Activated CD4-positive, alpha-beta memory T cell treated with anti-CD3 and anti-CD28 coated beads, Interleukin-2, amount 10 ng/mL, durations not matched to agents 7 days and 5 days (primary cell): Measurements from ENCODE around the gene ZNF385B. TPM values are rescaled to one million over a fixed set of nuclear protein-coding genes. Genes with fewer than 3 reads are reported as not detected.

Experiments
- CTCF ChIA-PET: fragments of 350-600 bp; sonication (Branson Sonifier 250); formaldehyde crosslinking; loops from one replicate; lab custom pipeline; 2021; ENCODE audit warnings: antibody characterized with exemption, inconsistent platforms; lab: Charles Lee
- POLR2A ChIA-PET: fragments of 350-600 bp; sonication (Branson Sonifier 250); formaldehyde crosslinking; loops from one replicate; lab custom pipeline; 2021; ENCODE audit warnings: antibody characterized with exemption; lab: Charles Lee
- DNase-seq: peaks from one replicate; pipeline ENCODE4 v3.0.0-alpha.2; 2020
- H3K27ac Mint-ChIP-seq: one replicate; pipeline ENCODE4 v1.8.0; 2021; ENCODE audit warnings: mild to moderate bottlenecking, mixed read lengths
- H3K27me3 Mint-ChIP-seq: one replicate; pipeline ENCODE4 v1.8.0; 2021; ENCODE audit warnings: mixed read lengths
- H3K36me3 Mint-ChIP-seq: one replicate; pipeline ENCODE4 v1.8.0; 2021; ENCODE audit warnings: low read depth, mixed read lengths
- H3K4me1 Mint-ChIP-seq: one replicate; pipeline ENCODE4 v1.8.0; 2021; ENCODE audit warnings: mixed read lengths
- H3K4me3 Mint-ChIP-seq: one replicate; pipeline ENCODE4 v1.8.0; 2021; ENCODE audit warnings: mild to moderate bottlenecking, mixed read lengths
- H3K9me3 Mint-ChIP-seq: one replicate; pipeline ENCODE4 v1.8.0; 2021; ENCODE audit warnings: mixed read lengths
- total RNA-seq, 2 experiments: library from RNA; stranded (reverse); gene quantifications; one replicate each; pipeline ENCODE4 v1.2.3, GENCODE V29; 2021

Gene ZNF385B
- total RNA-seq, 2 experiments from 2014 or later = not detected

GRCh38 chr2:179701524-179702110 is 159.8 kb downstream of the ZNF385B start:
- Mint-ChIP-seq H3K4me1 (no peaks in the 10 kb centered on the region), H3K27me3 (no peaks in the 10 kb centered on the region), H3K27ac (no peak overlapping the region), H3K4me3 (no peak overlapping the region), H3K9me3 (no peaks in the 10 kb centered on the region), H3K36me3 (no peaks in the 10 kb centered on the region)
- POLR2A ChIA-PET = no interaction called here
- no peak for DNase-seq
- CTCF ChIA-PET = no interaction called here

DNA sequence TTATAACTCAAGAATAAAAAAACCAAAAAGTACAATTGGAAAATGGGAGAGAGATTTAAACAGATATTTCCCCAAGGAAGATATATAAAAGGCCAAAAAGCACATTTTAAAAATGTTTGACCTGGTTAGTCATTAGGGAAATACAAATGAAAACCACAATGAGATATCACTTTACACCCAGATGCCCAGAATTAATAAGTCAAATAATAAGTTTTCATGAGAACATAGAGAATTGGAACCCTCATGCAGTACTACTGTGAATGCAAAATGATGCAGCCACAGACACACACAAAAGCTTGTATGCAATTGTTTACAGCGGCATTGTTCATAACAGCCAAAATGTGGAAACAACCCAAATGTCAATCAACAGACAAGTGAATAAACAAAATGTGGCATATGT is 165.9 kb downstream of the ZNF385B start:
- no peak for DNase-seq
- no peaks in the 10 kb centered on the region for H3K27me3 Mint-ChIP-seq
- CTCF ChIA-PET = no interaction called here
- H3K9me3 Mint-ChIP-seq = no peaks in the 10 kb centered on the region
- H3K4me3 Mint-ChIP-seq = no peak overlapping the region
- H3K36me3 Mint-ChIP-seq = no peaks in the 10 kb centered on the region
- POLR2A ChIA-PET = no interaction called here
- no peak overlapping the region for H3K27ac Mint-ChIP-seq
- H3K4me1 Mint-ChIP-seq = no peaks in the 10 kb centered on the region

DNA sequence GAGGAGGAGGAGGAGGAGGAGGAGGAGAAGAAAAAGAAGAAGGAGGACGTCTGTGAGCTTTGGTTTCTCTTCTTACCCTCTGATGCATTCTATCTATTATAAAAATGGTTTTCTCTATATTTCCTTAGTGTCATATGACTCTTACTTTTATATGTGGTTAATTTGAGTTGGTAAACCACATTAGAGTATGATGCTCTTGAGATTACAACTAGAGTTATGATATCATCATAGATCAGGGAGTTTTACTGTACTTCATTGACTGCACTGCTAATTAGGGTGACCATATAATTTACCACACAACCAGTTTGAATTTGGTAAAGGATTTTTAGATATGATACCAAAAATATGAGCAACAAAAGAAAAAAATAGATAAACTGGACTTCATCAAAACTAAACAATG is 166.4 kb downstream of the ZNF385B start:
- ChIA-PET POLR2A (no interaction called here), CTCF (no interaction called here)
- Mint-ChIP-seq H3K27me3 (no peaks in the 10 kb centered on the region), H3K27ac (no peak overlapping the region), H3K36me3 (no peaks in the 10 kb centered on the region), H3K4me3 (no peak overlapping the region), H3K4me1 (no peaks in the 10 kb centered on the region), H3K9me3 (no peaks in the 10 kb centered on the region)
- DNase-seq = no peak

DNA sequence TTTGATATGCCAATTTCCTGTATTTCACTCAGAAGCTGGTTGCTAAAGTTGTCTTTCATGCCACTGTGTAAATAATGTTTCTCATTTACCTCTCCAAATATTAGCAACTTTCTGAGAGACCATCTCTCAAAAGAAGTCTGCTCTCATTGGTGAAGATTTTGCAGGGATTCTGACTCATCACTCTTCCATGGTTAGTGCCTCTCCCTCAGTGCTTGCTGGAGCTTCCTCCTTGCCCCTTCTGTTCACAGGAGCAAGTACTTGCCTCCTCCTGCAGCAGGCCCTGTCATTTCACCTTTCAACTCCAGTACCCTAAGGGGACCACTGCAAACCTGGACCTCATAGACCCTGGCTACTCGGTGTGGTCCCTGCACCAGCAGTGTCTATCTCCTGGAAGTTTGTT is 168.8 kb downstream of the ZNF385B start:
- Mint-ChIP-seq H3K9me3 (no peaks in the 10 kb centered on the region), H3K4me1 (no peaks in the 10 kb centered on the region), H3K27ac (no peak overlapping the region), H3K4me3 (no peak overlapping the region), H3K36me3 (no peaks in the 10 kb centered on the region), H3K27me3 (no peaks in the 10 kb centered on the region)
- no peak for DNase-seq
- POLR2A ChIA-PET = no interaction called here
- CTCF ChIA-PET = no interaction called here

DNA sequence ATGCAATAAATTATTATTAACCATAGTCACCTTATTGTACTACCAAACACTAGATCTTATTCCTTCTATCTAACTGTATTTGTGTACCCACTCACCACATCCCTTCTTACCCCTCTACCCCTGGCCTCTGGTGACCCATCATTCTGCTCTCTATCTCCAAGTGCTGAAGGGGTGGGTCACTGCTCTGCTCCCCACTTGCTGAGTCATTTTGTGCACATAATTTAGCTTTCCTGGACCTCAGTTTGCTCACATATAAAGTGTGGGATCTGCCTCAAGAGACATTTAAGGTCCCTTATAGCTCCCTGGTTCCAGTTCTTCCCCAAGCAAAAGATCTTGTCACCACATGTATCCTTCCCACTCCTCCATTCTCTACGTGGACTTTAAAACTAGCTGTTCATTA is 169.4 kb downstream of the ZNF385B start:
- H3K36me3 Mint-ChIP-seq = no peaks in the 10 kb centered on the region
- DNase-seq = no peak
- no peaks in the 10 kb centered on the region for H3K9me3 Mint-ChIP-seq
- no peak overlapping the region for H3K27ac Mint-ChIP-seq
- no peaks in the 10 kb centered on the region for H3K4me1 Mint-ChIP-seq
- no peaks in the 10 kb centered on the region for H3K27me3 Mint-ChIP-seq
- ChIA-PET CTCF (no interaction called here), POLR2A (no interaction called here)
- H3K4me3 Mint-ChIP-seq = no peak overlapping the region

- POLR2A ChIA-PET = no interaction called here
- Mint-ChIP-seq H3K4me3 (no peak overlapping the region), H3K27me3 (no peaks in the 10 kb centered on the region), H3K9me3 (no peaks in the 10 kb centered on the region), H3K4me1 (no peaks in the 10 kb centered on the region), H3K36me3 (no peaks in the 10 kb centered on the region), H3K27ac (no peak overlapping the region)
- CTCF ChIA-PET = no interaction called here
- no peak for DNase-seq
Observed at GRCh38 chr2:179691235-179691634, 170.2 kb downstream of the ZNF385B start.

GRCh38 chr2:179686718-179687342 is 174.6 kb downstream of the ZNF385B start:
- H3K9me3 Mint-ChIP-seq = no peaks in the 10 kb centered on the region
- no peak for DNase-seq
- CTCF ChIA-PET = no interaction called here
- H3K4me3 Mint-ChIP-seq = no peak overlapping the region
- H3K36me3 Mint-ChIP-seq = no peaks in the 10 kb centered on the region
- POLR2A ChIA-PET = no interaction called here
- H3K27ac Mint-ChIP-seq = no peak overlapping the region
- no peaks in the 10 kb centered on the region for H3K27me3 Mint-ChIP-seq
- H3K4me1 Mint-ChIP-seq = no peaks in the 10 kb centered on the region

DNA sequence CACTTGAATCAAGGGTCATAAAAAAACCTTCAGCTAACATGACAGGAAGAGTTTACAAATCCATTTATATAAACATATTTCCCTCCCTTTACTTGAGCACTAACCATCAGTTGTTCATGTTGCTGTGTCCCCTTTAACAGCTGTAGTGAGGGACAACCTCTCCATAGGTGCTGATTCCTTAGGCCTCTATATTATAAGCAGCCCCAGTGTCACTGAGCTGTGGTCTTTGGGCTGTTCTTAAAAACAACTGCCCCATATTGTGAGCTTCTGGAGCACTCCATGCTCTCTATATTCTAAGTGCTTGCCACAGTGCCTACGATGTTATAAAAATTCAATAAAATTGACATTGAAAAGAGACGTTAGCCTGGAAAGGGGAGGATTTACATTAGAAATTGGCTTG is 175.3 kb downstream of the ZNF385B start:
- Mint-ChIP-seq H3K27me3 (no peaks in the 10 kb centered on the region), H3K36me3 (no peaks in the 10 kb centered on the region), H3K9me3 (no peaks in the 10 kb centered on the region), H3K4me1 (no peaks in the 10 kb centered on the region), H3K27ac (no peak overlapping the region), H3K4me3 (no peak overlapping the region)
- ChIA-PET CTCF (no interaction called here), POLR2A (no interaction called here)
- no peak for DNase-seq

DNA sequence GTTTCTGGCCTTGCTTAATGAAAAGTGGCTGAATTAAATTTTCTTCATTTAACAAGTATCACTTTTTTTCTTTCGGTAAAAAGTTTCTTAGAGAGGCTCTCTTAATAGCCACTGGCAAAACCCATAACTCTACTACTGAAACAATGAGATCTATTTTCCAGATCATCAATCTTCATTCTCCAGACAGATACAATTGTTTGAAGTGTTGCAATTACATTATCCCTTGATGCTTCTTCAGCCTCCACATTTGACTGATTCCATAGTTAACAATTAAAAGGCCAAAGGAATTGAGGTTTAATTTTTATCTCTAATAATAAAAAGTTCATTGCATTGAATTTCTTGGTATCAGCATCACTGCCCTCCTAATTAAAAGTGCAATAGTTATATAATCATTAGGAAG is 176.3 kb downstream of the ZNF385B start:
- ChIA-PET CTCF (no interaction called here), POLR2A (no interaction called here)
- H3K4me1 Mint-ChIP-seq = no peaks in the 10 kb centered on the region
- H3K4me3 Mint-ChIP-seq = no peak overlapping the region
- no peaks in the 10 kb centered on the region for H3K36me3 Mint-ChIP-seq
- DNase-seq = no peak
- no peak overlapping the region for H3K27ac Mint-ChIP-seq
- H3K27me3 Mint-ChIP-seq = no peaks in the 10 kb centered on the region
- no peaks in the 10 kb centered on the region for H3K9me3 Mint-ChIP-seq

GRCh38 chr2:179682756-179683155 is 178.7 kb downstream of the ZNF385B start:
- no peak overlapping the region for H3K27ac Mint-ChIP-seq
- DNase-seq = no peak
- POLR2A ChIA-PET = no interaction called here
- no peaks in the 10 kb centered on the region for H3K9me3 Mint-ChIP-seq
- CTCF ChIA-PET = no interaction called here
- no peaks in the 10 kb centered on the region for H3K4me1 Mint-ChIP-seq
- H3K36me3 Mint-ChIP-seq = no peaks in the 10 kb centered on the region
- H3K4me3 Mint-ChIP-seq = no peak overlapping the region
- H3K27me3 Mint-ChIP-seq = no peaks in the 10 kb centered on the region

GRCh38 chr2:179677746-179678505 is 183.5 kb downstream of the ZNF385B start:
- Mint-ChIP-seq H3K4me1 (no peaks in the 10 kb centered on the region), H3K9me3 (no peaks in the 10 kb centered on the region), H3K4me3 (no peak overlapping the region), H3K36me3 (no peaks in the 10 kb centered on the region), H3K27me3 (no peaks in the 10 kb centered on the region), H3K27ac (no peak overlapping the region)
- ChIA-PET CTCF (no interaction called here), POLR2A (no interaction called here)
- no peak for DNase-seq

GRCh38 chr2:179677077-179677688 is 184.2 kb downstream of the ZNF385B start:
- ChIA-PET POLR2A (no interaction called here), CTCF (no interaction called here)
- no peaks in the 10 kb centered on the region for H3K9me3 Mint-ChIP-seq
- no peak for DNase-seq
- no peaks in the 10 kb centered on the region for H3K27me3 Mint-ChIP-seq
- H3K4me3 Mint-ChIP-seq = no peak overlapping the region
- H3K27ac Mint-ChIP-seq = no peak overlapping the region
- H3K36me3 Mint-ChIP-seq = no peaks in the 10 kb centered on the region
- no peaks in the 10 kb centered on the region for H3K4me1 Mint-ChIP-seq

DNA sequence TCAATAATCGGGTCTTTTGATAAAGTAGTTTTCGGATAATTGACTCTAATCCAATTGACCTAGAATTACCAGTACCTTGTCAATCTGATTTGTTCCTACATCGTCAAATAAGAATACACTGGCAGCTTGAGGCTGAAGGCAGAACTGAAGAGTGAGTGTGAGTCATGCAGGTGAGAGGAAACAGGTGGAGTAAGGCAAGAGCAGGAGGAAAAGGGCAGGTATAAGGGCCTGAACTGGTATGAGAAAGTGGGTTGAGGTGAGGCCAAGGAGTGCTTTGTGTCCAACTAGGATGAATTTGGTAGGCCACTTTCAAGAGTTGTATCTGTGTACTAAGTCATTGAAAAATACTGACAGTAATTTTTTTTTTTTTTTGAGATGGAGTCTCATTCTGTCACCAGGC is 186.0 kb downstream of the ZNF385B start:
- Mint-ChIP-seq H3K4me3 (no peak overlapping the region), H3K27ac (no peak overlapping the region), H3K4me1 (no peaks in the 10 kb centered on the region), H3K27me3 (no peaks in the 10 kb centered on the region), H3K9me3 (no peaks in the 10 kb centered on the region), H3K36me3 (no peaks in the 10 kb centered on the region)
- no peak for DNase-seq
- ChIA-PET POLR2A (no interaction called here), CTCF (no interaction called here)
